OCI-LY1 (cell line): ENCODE data around the gene KCNH2.

Source experiments
- H2AFZ ChIP-seq: fragments of 200-600 bp; sonication (generic), shearing (Covaris generic); 2 replicates; pipeline ENCODE4 v1.6.0; 2014; ENCODE audit warnings: antibody characterized with exemption, mild to moderate bottlenecking, low read length
- H3F3A ChIP-seq: fragments of 200-600 bp; sonication (generic), shearing (Covaris generic); 2 replicates; pipeline ENCODE4 v1.6.0; 2014; ENCODE audit warnings: mild to moderate bottlenecking, antibody characterized with exemption, low read length, moderate library complexity; ENCODE audit not compliant: insufficient read depth
- H3K27ac ChIP-seq: fragments of 200-600 bp; sonication (generic); 2 replicates; pipeline ENCODE4 v1.5.1; 2014; ENCODE audit warnings: low read length, mixed run types, mild to moderate bottlenecking, low read depth; ENCODE audit not compliant: poor library complexity, severe bottlenecking
- H3K27me3 ChIP-seq: fragments of 200-600 bp; sonication (generic); 2 replicates; pipeline ENCODE4 v1.6.0; 2014; ENCODE audit warnings: antibody characterized with exemption, mild to moderate bottlenecking, low read length, moderate library complexity; ENCODE audit not compliant: insufficient read depth
- H3K36me3 ChIP-seq: fragments of 200-600 bp; sonication (generic); 2 replicates; pipeline ENCODE4 v1.6.1; 2014; ENCODE audit warnings: mild to moderate bottlenecking, antibody characterized with exemption, low read length, moderate library complexity, mixed read lengths; ENCODE audit not compliant: insufficient read depth
- H3K4me1 ChIP-seq: fragments of 200-600 bp; sonication (generic); 2 replicates; pipeline ENCODE4 v1.5.1; 2014; ENCODE audit warnings: mild to moderate bottlenecking, low read length, moderate library complexity; ENCODE audit not compliant: insufficient read depth, severe bottlenecking
- H3K4me2 ChIP-seq: fragments of 200-600 bp; sonication (generic), shearing (Covaris generic); 2 replicates; pipeline ENCODE4 v1.6.1; 2014; ENCODE audit warnings: low read length
- H3K4me3 ChIP-seq: fragments of 200-600 bp; sonication (generic); 2 replicates; pipeline ENCODE4 v1.5.1; 2014; ENCODE audit warnings: low read length, low read depth, mild to moderate bottlenecking, mixed read lengths; ENCODE audit not compliant: poor library complexity, severe bottlenecking
- H3K79me2 ChIP-seq: fragments of 200-600 bp; shearing (Covaris generic); 2 replicates; pipeline ENCODE4 v1.6.1; 2016; ENCODE audit warnings: mixed run types, low read length, mixed read lengths; ENCODE audit not compliant: insufficient read depth
- H3K9ac ChIP-seq: fragments of 200-600 bp; sonication (generic), shearing (Covaris generic); 2 replicates; pipeline ENCODE4 v1.6.1; 2014; ENCODE audit warnings: mild to moderate bottlenecking, low read length, mixed read lengths
- H3K9me2 ChIP-seq: fragments of 200-600 bp; sonication (generic), shearing (Covaris generic); 2 replicates; pipeline ENCODE4 v1.6.1; 2014; ENCODE audit warnings: low read depth, mild to moderate bottlenecking, low read length, mixed read lengths
- H3K9me3 ChIP-seq: fragments of 200-600 bp; shearing (Covaris generic); 2 replicates; pipeline ENCODE4 v1.6.1; 2014; ENCODE audit warnings: low read length, mixed read lengths
- H4K20me1 ChIP-seq: fragments of 200-600 bp; sonication (generic), shearing (Covaris generic); 2 replicates; pipeline ENCODE4 v1.6.0; 2016; ENCODE audit warnings: mild to moderate bottlenecking, low read length; ENCODE audit not compliant: insufficient read depth
- CTCF ChIP-seq: fragments of 200-600 bp; sonication (generic), shearing (Covaris generic); IDR thresholded peaks from 2 replicates; pipeline ENCODE4 v1.5.1; 2017; ENCODE audit warnings: mild to moderate bottlenecking, antibody characterized with exemption, low read length, moderate library complexity, mixed read lengths
- EZH2 ChIP-seq: fragments of 200-600 bp; sonication (generic), shearing (Covaris generic); IDR thresholded peaks from 2 replicates; pipeline ENCODE4 v1.8.0; 2017; ENCODE audit warnings: borderline replicate concordance, mixed run types, mild to moderate bottlenecking, antibody characterized with exemption, low read length, moderate library complexity, mixed read lengths

The KCNH2 gene

DNA sequence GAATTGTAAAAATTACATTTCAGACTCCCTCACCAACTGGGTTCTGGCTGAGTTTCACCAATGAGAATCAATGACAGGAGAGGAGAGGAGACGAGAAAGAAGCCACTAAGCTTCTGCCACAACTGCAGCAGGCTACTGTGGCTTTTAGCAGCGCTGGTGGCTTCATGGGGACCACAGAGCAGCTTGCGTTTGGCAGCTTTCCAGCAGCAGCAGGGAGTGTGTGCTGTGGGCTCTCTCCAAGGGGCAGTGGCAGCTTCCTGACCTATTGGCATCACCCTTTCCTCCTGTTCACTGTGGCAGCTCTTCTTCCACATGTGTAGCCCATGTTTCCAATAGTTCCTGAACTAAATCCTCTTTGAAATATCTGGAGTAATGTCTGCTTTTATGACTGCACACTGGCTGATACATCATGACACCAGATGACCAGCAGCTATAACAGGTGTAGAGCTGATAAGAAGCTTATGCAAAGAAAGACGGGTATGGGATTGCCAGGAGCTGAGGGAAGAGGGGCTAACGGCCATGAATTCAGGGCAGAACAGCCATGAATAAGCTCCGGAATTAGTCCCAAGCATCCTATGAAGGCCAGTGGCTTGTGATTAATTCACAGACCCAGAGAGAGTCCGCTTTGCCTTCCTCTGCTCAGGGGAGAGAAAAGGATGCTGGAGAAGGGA, 46.8 kb downstream of the KCNH2 start:
- H3K79me2 ChIP-seq: no peaks in the 10 kb centered on the region
- TF ChIP-seq CTCF (no peak), EZH2 (no peak)
- H3K9ac ChIP-seq: no peak overlapping the region
- H2AFZ ChIP-seq: no peak overlapping the region
- H3K27ac ChIP-seq: no peak overlapping the region
- no peaks in the 10 kb centered on the region for H3K9me2 ChIP-seq
- H4K20me1 ChIP-seq: no peaks in the 10 kb centered on the region
- no peaks in the 10 kb centered on the region for H3K9me3 ChIP-seq
- H3K4me1 ChIP-seq: no peaks in the 10 kb centered on the region
- H3K36me3 ChIP-seq: no peaks in the 10 kb centered on the region; the same call in 1 of the 2 replicates
- H3F3A ChIP-seq: no peaks in the 10 kb centered on the region
- H3K4me2 ChIP-seq: no peak overlapping the region
- no peak overlapping the region for H3K4me3 ChIP-seq
- H3K27me3 ChIP-seq: peaks cover 6% of the 10 kb centered on the region; the same call in 1 of the 2 replicates

- H3K9me3 ChIP-seq: no peaks in the 10 kb centered on the region
- no peak overlapping the region for H3K27ac ChIP-seq
- peaks cover 6% of the 10 kb centered on the region; the same call in 1 of the 2 replicates for H3K27me3 ChIP-seq
- H3K4me3 ChIP-seq: no peak overlapping the region
- no peaks in the 10 kb centered on the region for H3K4me1 ChIP-seq
- no peak overlapping the region for H3K9ac ChIP-seq
- H3F3A ChIP-seq: no peaks in the 10 kb centered on the region
- H4K20me1 ChIP-seq: no peaks in the 10 kb centered on the region
- TF ChIP-seq EZH2 (no peak), CTCF (no peak)
- no peak overlapping the region for H3K4me2 ChIP-seq
- no peaks in the 10 kb centered on the region for H3K9me2 ChIP-seq
- H3K36me3 ChIP-seq: no peaks in the 10 kb centered on the region; the same call in 1 of the 2 replicates
- H2AFZ ChIP-seq: no peak overlapping the region
- no peaks in the 10 kb centered on the region for H3K79me2 ChIP-seq
These were observed 49.6 kb downstream of the KCNH2 start for GRCh38 chr7:150928541-150928940.

GRCh38 chr7:150927956-150928344, 50.2 kb downstream of the KCNH2 start:
- no peak overlapping the region for H3K4me3 ChIP-seq
- H3K27me3 ChIP-seq: peaks cover 6% of the 10 kb centered on the region; the same call in 1 of the 2 replicates
- no peaks in the 10 kb centered on the region for H4K20me1 ChIP-seq
- H3K79me2 ChIP-seq: no peaks in the 10 kb centered on the region
- H3K9me2 ChIP-seq: no peaks in the 10 kb centered on the region
- H3K9ac ChIP-seq: no peak overlapping the region
- H3K4me1 ChIP-seq: no peaks in the 10 kb centered on the region
- no peak for TF ChIP-seq CTCF
- no peak for TF ChIP-seq EZH2
- no peaks in the 10 kb centered on the region; the same call in 1 of the 2 replicates for H3K36me3 ChIP-seq
- H3F3A ChIP-seq: no peaks in the 10 kb centered on the region
- no peaks in the 10 kb centered on the region for H3K9me3 ChIP-seq
- H2AFZ ChIP-seq: no peak overlapping the region
- no peak overlapping the region for H3K27ac ChIP-seq
- H3K4me2 ChIP-seq: no peak overlapping the region
